ENCODE data around the gene OR4D1. TPM values are rescaled to one million over a fixed set of nuclear protein-coding genes. Genes with fewer than 3 reads are reported as not detected.

OR4D1 gene
- total and polyA plus RNA-seq, 9 of the 15 experiments (the other 6 are each of a cell fraction or from before 2014, with no cell fraction given): not detected

DNA sequence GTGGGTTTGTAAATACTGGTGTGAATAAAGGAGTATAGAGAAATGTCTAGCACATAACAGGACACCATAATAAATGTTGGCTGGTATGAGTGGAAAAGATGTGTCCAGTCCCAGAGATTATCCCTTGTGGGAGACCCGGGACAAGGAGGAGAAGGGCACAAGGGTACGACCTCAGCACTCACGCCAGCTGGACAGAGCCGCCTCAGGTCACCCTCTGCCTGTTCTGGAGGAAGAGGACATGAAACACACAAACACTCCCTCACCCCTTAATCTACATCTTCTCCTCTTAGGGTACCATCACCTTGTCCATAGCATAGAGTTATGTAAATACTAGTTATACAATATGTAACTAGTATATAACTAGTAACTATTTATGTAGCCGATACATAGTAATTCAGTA, 38.2 kb upstream of the OR4D1 start:
- no peak for FAIRE-seq
- 6% methylated on average over 5 of the region's 5 CpGs for WGBS (ENCODE audit: insufficient coverage, low coverage, missing lambda C conversion rate)
- H3K4me1 ChIP-seq (replicated peaks in 1 of 2; ENCODE audit: control insufficient read depth in 2 of 2, insufficient read depth in 2 of 2, low read length in 2 of 2): no peaks in the 10 kb centered on the region
- no peaks in the 10 kb centered on the region for H3K79me2 ChIP-seq (ENCODE audit: control insufficient read depth, insufficient read depth, low read length)
- H3K4me2 ChIP-seq (ENCODE audit: insufficient read depth, low read length): no peak overlapping the region
- CTCF ChIA-PET (ENCODE audit: low intra/inter-chr PET ratio): no interaction called here
- DNase-seq (ENCODE audit: extremely low read depth in 1 of 4, low spot score in 3 of 4): no peak
- no peak for ATAC-seq
- TF ChIP-seq REST (IDR thresholded peaks at IDR 0.05; ENCODE audit: borderline replicate concordance): peak; percentile 38
- TF ChIP-seq REST (CRISPR knock-in tag; IDR thresholded peaks at IDR 0.05; ENCODE audit: low read depth): no peak
- TF ChIP-seq ATF3 (IDR thresholded peaks at IDR 0.05): no peak
- TF ChIP-seq ATF3 (CRISPR knock-in tag; conservative IDR thresholded peaks at IDR 0.05): no peak
- no peaks in the 10 kb centered on the region for H3K9me1 ChIP-seq (ENCODE audit: control insufficient read depth, insufficient read depth, low read length)
- no peak overlapping the region for H3K4me3 ChIP-seq
- no peaks in the 10 kb centered on the region for H3K9me3 ChIP-seq (replicated peaks; ENCODE audit: control insufficient read depth, insufficient read depth, low read depth, low read length)
- H3K9ac ChIP-seq (ENCODE audit: insufficient read depth in 1 of 2, low read depth in 2 of 2, low read length in 2 of 2): no peak overlapping the region
- no peak overlapping the region for H3K27ac ChIP-seq (ENCODE audit: extremely low read depth, low read depth, low read length)
- POLR2A ChIA-PET: interaction anchor here (0.9 to 1.5 kb wide), 3 partner anchors 18 to 249 kb away, joined by 3 to 4 read pairs (median 3); no protein-coding TSS in a partner anchor
- H2AFZ ChIP-seq (ENCODE audit: low read depth, low read length): no peak overlapping the region
- in situ Hi-C loops (cut with MboI) (loop anchor here (25.0 kb wide), 1 partner anchor 973 kb away; no protein-coding TSS in a partner anchor), intact Hi-C loops (cut with micrococcal nuclease) (loop anchor here (5.0 to 10.0 kb wide), 3 partner anchors 113 to 975 kb away; no protein-coding TSS in a partner anchor)
- H3K27me3 ChIP-seq (ENCODE audit: control insufficient read depth in 2 of 2, insufficient read depth in 2 of 2, low read length in 2 of 2): peaks cover 10 to 12% of the 10 kb centered on the region in 2 experiments; a peak in 4 of 5 replicates
- no TSS peak for BruUV-seq (replicated peaks)
- H4K20me1 ChIP-seq (replicated peaks; ENCODE audit: control insufficient read depth, insufficient read depth, low read length): peaks cover 8% of the 10 kb centered on the region; the same call in 1 of the 2 replicates
- H3K36me3 ChIP-seq (ENCODE audit: control insufficient read depth, insufficient read depth, low read length): no peaks in the 10 kb centered on the region
